HAP-1 (cell line): ENCODE data around the gene CAMK1D.

Source experiments
- DNase-seq, 2 experiments: peaks; one replicate each; pipeline ENCODE4 v3.0.0-alpha.2; 2016 to 2020; ENCODE audit warnings: low spot score in 2 of 2
- H3K27me3 ChIP-seq: fragments of 250-450 bp; sonication (Bioruptor Pico); 2 replicates; pipeline ENCODE4 v1.5.1; 2020; ENCODE audit warnings: low read depth, mild to moderate bottlenecking, moderate library complexity
- H3K36me3 ChIP-seq: fragments of 250-450 bp; sonication (Bioruptor Pico); replicated peaks from 2 replicates; pipeline ENCODE4 v1.5.1; 2020; ENCODE audit warnings: mild to moderate bottlenecking
- H3K4me1 ChIP-seq: fragments of 250-450 bp; sonication (Bioruptor Pico); 2 replicates; pipeline ENCODE4 v1.5.1; 2020; ENCODE audit warnings: mild to moderate bottlenecking
- H3K4me3 ChIP-seq: fragments of 250-450 bp; sonication (Bioruptor Pico); 2 replicates; pipeline ENCODE4 v1.5.1; 2020; ENCODE audit warnings: mild to moderate bottlenecking, moderate library complexity
- H3K9me3 ChIP-seq: fragments of 250-450 bp; sonication (Bioruptor Pico); 2 replicates; pipeline ENCODE4 v1.5.1; 2020; ENCODE audit warnings: mild to moderate bottlenecking, moderate library complexity
- in situ Hi-C: fragments of 300-500 bp; cut with MboI; formaldehyde crosslinking; loops from 3 replicates; pipeline ENCODE4 v1.14.3; 2020; ENCODE audit warnings: low sequenced_read_pairs, inconsistent platforms, mixed read lengths

The CAMK1D gene

GRCh38 chr10:12876266-12876665, 526.9 kb downstream of the CAMK1D start:
- Histone ChIP-seq H3K36me3 (no peaks in the 10 kb centered on the region), H3K4me1 (no peaks in the 10 kb centered on the region), H3K27me3 (no peaks in the 10 kb centered on the region), H3K4me3 (no peak overlapping the region), H3K9me3 (no peaks in the 10 kb centered on the region)
- in situ Hi-C loops = no loop called here
- DNase-seq = no peak

- H3K9me3 ChIP-seq = no peaks in the 10 kb centered on the region
- peak in 1 of 2 experiments; percentile 19 for DNase-seq
- H3K4me3 ChIP-seq = no peak overlapping the region
- H3K27me3 ChIP-seq = no peaks in the 10 kb centered on the region
- in situ Hi-C loops = no loop called here
- H3K4me1 ChIP-seq = no peaks in the 10 kb centered on the region
- no peaks in the 10 kb centered on the region for H3K36me3 ChIP-seq
These were observed 527.8 kb downstream of the CAMK1D start for GRCh38 chr10:12877150-12877549.

GRCh38 chr10:12880423-12880822, 531.1 kb downstream of the CAMK1D start:
- in situ Hi-C loops = no loop called here
- no peak for DNase-seq
- Histone ChIP-seq H3K4me3 (no peak overlapping the region), H3K4me1 (no peaks in the 10 kb centered on the region), H3K9me3 (no peaks in the 10 kb centered on the region), H3K36me3 (no peaks in the 10 kb centered on the region), H3K27me3 (no peaks in the 10 kb centered on the region)

- Histone ChIP-seq H3K9me3 (no peaks in the 10 kb centered on the region), H3K27me3 (no peaks in the 10 kb centered on the region), H3K4me1 (no peaks in the 10 kb centered on the region), H3K4me3 (no peak overlapping the region), H3K36me3 (no peaks in the 10 kb centered on the region)
- in situ Hi-C loops = no loop called here
- no peak for DNase-seq
These were observed 535.5 kb downstream of the CAMK1D start for GRCh38 chr10:12884851-12885250.
